Activated CD4-positive, alpha-beta T cell treated with anti-CD3 and anti-CD28 coated beads, Interleukin-2, amount 50 U/mL, for 24 hours (primary cell): Measurements from ENCODE around the gene TMEM184B.
A peak's percentile ranks its signal among the peaks of the same experiment; 100 is the strongest.

Experiments
- DNase-seq, 2 donors: peaks; one replicate each; pipeline ENCODE4 v3.0.0-alpha.2; 2020; ENCODE audit warnings: low read depth in 1 of 2, low spot score in 1 of 2

TMEM184B gene

DNA sequence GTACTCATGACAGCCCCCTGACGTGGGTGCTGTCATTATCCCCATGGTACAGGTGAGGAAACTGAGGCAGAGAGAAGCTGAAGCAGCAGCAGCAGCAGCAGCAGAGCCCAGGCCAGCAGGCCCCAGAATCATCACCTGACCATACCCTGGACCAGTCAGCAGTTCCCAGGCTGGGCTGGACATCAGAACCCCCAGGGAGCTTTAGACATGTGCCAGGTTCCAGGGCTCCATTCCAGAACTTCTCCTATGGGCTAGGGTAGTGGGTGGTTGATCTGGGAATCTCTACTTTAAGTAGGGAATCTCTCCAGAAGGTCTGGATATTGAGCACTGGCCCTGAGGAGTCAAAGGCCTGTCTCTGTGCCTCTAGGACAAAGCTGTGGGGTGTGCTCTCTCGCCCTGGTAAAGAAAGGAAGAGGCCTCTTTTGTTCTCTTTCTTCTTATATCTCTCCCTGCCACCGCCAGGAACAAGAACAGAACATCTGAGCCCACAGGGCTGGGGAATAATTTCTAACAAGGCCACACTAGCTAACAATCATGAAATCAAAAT, 44.4 kb downstream of the TMEM184B start:
- no peak for DNase-seq

DNA sequence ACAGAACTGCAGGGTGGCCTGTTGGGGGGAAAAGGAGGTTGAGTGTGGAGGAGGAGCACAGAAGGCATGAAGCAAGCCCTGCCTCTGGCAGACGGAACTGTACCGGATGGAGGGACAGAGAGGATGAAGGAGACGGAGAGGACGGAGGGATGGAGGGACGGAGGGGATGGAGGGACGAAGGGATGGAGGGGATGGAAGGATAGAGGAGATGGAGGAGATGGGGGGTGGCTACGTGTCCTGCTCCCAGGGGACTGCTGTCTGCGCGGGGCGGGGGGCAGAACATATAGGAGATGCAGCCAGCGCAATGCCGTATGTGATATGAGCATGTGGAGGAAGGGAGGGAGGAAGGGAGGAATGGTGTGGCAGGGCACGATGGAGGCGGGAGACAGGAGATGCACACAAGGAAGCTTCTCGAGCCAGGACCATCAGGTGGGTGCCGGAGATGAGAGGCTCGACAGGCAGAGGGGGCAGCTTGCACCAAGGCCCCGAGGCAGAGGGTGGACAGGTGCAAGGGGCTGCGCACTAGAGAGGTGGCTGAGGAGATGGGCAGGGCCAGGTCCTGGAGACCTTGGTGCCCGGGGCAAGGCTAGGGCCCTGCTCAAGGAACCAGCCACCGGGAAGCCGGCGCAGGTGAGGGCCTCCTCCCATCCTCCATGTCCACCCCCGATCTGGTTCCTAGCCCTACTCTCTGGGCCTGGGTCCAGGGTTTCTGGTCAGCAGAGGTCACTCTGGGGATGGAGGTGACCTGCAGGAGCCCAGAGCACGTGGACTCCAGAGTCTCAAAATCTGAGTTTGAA, 45.8 kb downstream of the TMEM184B start:
- DNase-seq: no peak

DNA sequence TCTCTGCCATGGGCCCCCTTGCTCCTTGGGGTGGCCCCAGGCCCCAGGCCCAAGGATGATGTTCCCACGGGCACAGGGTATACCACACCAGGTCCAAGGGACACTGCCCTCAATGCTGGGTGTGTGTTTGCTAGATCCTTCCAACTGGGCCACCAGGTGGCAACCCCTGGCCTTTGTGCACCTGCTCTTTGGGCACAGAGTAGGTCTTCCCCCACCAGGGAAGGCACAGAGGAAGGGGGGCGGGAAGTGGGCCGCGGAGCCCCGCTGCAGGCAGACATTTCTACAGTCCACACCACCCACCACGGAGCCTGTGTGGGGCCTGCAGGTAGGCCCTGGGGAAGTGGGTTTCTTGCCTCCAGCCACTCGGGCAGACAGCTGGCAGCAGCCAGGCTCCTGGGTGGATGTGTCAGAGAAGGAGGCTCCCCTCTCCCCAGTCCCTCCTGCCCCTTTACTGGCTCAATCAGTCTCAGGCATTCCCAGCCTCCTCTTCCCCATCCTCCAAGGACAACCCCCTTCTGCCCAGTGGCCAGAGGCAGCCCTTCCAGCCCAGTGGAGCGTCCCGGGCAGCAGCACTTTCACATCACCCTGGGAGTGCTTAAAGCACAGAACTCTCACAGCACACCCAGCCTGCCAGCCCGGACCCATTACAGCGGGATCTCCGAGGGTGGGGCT, 49.4 kb downstream of the TMEM184B start:
- no peak for DNase-seq

DNA sequence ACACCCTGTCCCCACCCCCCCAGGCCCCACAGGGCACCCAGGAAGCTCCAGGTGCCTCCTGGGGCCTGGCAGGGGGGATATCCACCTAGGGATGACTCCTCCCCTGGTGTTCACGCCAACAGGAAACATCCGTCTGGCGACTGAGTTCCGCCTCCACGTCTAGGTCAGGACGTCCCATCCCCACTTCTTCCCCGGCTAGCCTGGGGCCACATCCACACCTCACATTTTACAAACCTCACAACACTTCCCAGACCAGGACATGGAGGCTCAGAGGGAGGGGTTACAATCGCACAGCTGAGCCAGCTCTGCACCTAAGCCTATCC, 50.1 kb downstream of the TMEM184B start:
- no peak for DNase-seq

- DNase-seq: no peak
Observed at GRCh38 chr22:38221908-38222796, 50.7 kb downstream of the TMEM184B start.

- no peak for DNase-seq
Observed at GRCh38 chr22:38221407-38221806, 51.4 kb downstream of the TMEM184B start.

DNA sequence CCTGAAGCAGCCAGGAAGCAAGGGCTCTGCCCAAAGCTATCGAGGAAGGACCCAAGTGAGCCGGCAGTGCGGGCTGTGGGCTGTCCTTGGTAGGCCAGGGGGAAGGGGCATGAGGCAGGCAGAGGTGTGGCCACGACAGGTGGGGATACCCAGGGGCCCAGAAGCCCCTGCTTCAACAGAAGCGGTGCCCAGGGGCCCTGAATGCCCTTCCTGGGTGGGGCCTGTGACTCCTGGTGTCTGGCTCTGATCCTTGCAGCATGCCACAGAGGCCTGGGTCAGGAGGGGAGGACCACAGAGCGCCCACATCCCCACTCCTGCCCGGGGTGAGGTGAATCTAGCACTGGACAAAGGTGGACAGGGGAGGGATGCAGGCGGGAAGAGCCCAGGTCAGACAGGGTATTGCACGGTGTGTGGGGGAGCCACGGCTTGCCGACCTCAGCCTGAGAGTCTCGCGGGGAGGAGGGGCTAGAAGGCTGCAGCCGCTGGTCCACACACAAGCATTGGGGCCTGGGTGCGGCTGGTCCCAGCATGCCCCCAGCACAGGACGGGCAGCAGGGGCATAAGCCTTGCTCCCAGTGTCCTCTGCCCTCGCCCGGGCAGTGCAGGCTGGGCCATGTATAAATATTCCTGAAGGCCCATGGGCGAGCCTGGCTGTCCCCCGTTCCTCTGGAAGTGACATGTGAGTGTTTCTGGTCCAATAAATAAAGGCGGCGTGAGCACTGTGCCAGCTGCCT, 52.0 kb downstream of the TMEM184B start:
- no peak for DNase-seq

DNA sequence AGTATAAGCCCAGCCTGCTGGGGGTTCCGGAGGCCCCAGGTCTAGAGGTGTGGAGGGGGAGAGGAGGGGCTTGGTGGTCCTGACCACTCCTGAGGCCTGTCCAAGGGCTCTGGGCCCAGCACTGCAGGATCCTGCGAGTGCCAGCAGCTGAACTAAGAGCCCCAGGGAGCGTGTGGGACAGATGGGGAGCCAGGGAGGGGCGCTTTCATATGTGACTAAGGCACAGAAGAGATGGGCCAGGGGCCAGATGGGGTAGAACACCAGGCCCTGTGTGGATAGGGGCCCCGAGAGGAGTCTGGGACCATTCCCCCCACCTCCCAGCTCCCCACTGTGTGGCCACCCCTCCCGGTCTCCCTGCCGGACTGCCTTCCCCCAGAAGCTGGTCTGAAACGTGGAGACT, 52.6 kb downstream of the TMEM184B start:
- DNase-seq: no peak

DNA sequence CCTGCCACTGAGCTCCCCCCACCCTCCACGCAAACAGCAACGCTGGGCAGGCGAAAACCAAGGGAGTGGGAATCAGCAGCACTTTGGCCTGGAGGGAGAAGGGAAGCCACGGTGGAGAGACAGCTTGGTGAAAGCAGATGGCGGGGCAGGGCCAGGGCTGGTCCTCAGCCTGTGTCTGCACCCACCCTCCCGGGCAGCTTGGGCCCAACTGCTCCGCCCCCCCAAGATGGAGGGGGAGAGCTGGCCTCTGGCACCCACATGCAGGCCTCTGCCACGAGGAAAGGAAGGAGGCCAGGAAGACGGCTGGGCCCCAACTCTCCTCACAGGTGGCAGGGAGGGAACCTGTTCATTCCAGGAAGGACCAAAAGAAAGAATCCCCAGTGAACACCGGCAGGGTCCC, 53.2 kb downstream of the TMEM184B start:
- no peak for DNase-seq

DNA sequence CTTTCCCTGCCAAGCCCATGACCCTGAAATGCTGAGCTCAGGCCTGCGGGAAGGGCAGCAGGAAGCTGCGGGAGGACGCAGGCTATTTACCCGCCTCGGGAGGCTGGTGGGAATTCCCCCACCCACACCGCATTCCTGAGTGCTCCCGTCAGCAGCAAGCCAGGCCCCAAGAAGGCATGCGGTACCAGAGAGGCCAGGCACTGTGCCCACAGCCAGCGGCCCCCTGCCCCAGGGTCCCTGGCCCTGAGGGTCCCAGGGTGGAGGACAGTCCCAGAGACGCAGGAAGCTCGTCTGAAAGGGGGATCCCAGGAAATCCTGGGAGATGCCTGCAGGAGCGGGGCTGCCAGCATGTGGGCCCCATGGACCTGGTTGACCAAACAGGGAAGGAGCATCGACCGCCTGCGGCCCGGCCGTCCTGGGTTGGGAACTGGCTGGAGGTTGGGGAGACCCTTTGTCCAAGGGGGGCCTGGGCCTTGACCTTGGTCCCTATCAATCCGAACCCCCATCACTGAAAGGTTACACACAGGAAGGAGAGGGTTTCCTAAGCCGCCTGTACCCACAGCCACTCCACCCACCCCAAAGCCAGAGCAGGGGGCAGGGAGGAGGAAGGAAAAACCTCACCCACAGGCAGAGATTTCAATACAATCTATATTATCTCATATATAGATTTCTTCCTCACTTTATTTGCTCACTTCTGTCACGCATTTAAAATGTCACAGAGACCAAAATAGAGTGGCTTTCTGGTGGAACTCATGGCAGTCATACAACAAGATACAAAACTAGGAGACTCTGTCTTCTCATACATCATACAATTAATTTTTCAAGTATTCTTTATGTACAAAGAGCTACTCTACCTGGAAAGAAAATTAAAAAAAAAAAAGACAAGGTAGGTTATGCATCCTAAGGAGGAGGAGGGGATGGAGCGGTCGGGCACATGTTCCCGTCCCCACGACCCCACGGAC, 53.9 kb downstream of the TMEM184B start:
- peak in 1 of 2 donors; percentile 16 for DNase-seq

GRCh38 chr22:38215156-38216038, 57.4 kb downstream of the TMEM184B start:
- DNase-seq: no peak

DNA sequence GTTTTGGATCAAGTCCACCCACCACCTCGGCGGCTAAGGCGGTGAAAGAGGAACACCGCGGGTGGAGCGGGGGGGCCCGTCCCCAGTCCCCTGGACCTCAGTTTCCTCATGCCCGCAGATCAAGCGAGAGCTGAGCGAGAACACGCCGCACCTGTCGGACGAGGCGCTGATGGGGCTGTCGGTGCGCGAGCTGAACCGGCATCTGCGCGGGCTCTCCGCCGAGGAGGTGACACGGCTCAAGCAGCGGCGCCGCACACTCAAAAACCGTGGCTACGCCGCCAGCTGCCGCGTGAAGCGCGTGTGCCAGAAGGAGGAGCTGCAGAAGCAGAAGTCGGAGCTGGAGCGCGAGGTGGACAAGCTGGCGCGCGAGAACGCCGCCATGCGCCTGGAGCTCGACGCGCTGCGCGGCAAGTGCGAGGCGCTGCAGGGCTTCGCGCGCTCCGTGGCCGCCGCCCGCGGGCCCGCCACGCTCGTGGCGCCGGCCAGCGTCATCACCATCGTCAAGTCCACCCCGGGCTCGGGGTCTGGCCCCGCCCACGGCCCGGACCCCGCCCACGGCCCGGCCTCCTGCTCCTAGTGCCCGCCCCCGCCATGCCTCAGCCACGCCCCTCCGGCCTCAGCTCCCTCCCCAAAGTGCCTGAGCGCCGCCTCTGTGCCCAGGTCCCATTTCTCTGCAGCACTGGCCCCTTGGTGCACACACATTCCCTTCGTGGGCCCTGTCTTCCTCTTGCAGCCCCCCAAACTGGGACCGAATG, 58.3 kb downstream of the TMEM184B start:
- peak in 1 of 2 donors; percentile 35 for DNase-seq

- DNase-seq: no peak
Observed at GRCh38 chr22:38213990-38214301, 58.9 kb downstream of the TMEM184B start.

- no peak for DNase-seq
Observed at GRCh38 chr22:38213319-38213989, 59.4 kb downstream of the TMEM184B start.

DNA sequence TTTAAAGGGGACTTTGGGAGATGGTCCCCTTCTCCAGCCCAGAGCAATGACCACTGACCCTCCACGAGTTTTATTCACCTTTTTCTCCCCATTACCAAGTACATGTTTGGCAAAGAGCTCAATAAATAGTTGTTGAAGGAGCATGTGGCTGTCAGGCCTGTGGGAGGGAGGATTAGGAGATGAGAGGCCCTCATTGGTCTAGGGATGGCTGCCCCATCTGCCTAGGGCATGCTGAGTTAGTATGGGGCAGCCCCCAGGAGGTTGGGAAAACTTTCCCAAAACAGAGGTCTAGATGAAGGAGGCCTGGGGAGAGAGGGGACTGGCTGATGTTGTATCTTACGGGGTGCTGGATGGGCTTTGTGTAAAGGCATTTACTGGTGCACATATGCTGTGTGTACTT, 60.4 kb downstream of the TMEM184B start:
- no peak for DNase-seq

DNA sequence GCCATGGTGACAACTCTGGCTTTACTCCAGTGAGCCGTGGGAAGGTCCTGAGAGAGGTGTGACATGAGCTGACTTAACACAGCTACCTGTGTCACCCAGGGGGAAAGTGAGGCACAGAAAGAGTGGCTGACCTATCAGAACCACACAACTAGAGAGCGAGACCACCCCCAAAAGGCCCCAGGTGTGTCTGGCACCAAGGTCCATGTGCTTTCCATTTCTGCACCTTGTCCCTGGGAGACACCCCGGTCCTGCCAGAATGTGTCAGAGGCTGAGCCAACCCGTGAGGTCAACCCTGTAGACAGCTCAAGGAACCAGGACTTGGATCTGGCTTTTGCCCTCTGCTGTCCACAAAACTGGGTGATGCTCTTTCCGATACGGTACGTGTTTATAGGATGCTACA, 61.3 kb downstream of the TMEM184B start:
- DNase-seq: no peak

DNA sequence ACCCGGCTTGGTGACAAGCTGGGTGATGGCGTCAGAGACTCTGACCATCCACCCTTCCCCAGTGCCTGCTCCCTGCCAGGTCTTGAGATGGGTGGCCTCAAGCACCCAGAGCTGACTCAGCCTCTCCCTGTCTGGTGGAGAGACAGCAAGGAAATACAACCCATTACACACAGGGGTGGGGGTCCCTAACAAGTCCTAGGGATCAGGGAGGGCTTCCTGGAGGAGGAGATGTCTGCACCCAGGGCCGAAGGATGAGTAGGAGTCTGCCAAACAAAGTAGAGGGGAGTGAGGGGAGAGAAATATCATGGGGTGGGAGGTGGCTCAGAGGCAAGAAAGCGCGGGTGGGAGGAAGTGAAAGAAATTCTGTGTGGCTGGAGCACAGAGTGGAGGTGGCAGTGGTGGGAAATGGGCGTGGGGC, 64.2 kb downstream of the TMEM184B start:
- DNase-seq: no peak
